Neural cell (in vitro differentiated cells): Measurements from ENCODE around the gene TMEM131. TPM values are rescaled to one million over a fixed set of nuclear protein-coding genes. Genes with fewer than 3 reads are reported as not detected.

Source experiments
- H2AFZ ChIP-seq: fragments of 200-600, 300-800 bp; sonication (generic), shearing (Covaris generic); 2 replicates; pipeline ENCODE4 v1.6.0; 2014; ENCODE audit warnings: low read depth, mild to moderate bottlenecking, antibody characterized with exemption, low read length, moderate library complexity
- H3F3A ChIP-seq: fragments of 200-600 bp; shearing (Covaris generic); 2 replicates; pipeline ENCODE4 v1.6.1; 2016; ENCODE audit warnings: mild to moderate bottlenecking, moderate library complexity, mixed read lengths, antibody characterized with exemption, low read length; ENCODE audit not compliant: insufficient read depth, poor library complexity, severe bottlenecking
- H3K27ac ChIP-seq: fragments of 200-600, 300-800 bp; sonication (generic), shearing (Covaris generic); 2 replicates; pipeline ENCODE4 v1.5.1; 2014; ENCODE audit warnings: mild to moderate bottlenecking, low read length, moderate library complexity
- H3K27me3 ChIP-seq: fragments of 300-800, 200-600 bp; sonication (generic), shearing (Covaris generic); 2 replicates; pipeline ENCODE4 v1.6.0; 2014; ENCODE audit warnings: mild to moderate bottlenecking, low read depth, low read length, moderate library complexity; ENCODE audit not compliant: insufficient read depth
- H3K36me3 ChIP-seq: fragments of 300-800, 200-600 bp; sonication (generic), shearing (Covaris generic); 2 replicates; pipeline ENCODE4 v1.5.1; 2014; ENCODE audit warnings: mild to moderate bottlenecking, antibody characterized with exemption, low read length, moderate library complexity; ENCODE audit not compliant: insufficient read depth
- H3K4me2 ChIP-seq: fragments of 300-800, 200-600 bp; sonication (generic), shearing (Covaris generic); 2 replicates; pipeline ENCODE4 v1.6.0; 2014; ENCODE audit warnings: mild to moderate bottlenecking, low read length
- H3K4me3 ChIP-seq: fragments of 300-800, 200-600 bp; sonication (generic), shearing (Covaris generic); 2 replicates; pipeline ENCODE4 v1.5.1; 2014; ENCODE audit warnings: mild to moderate bottlenecking, low read length, moderate library complexity
- H3K79me2 ChIP-seq: fragments of 200-600 bp; shearing (Covaris generic); replicated peaks from 2 replicates; pipeline ENCODE4 v1.6.0; 2014; ENCODE audit warnings: mild to moderate bottlenecking, low read length, moderate library complexity; ENCODE audit not compliant: insufficient read depth
- H3K9ac ChIP-seq: fragments of 300-800, 200-600 bp; sonication (generic), shearing (Covaris generic); 2 replicates; pipeline ENCODE4 v1.6.1; 2016; ENCODE audit warnings: mild to moderate bottlenecking, low read length, mixed read lengths
- H3K9me2 ChIP-seq: fragments of 200-600 bp; shearing (Covaris generic); 2 replicates; pipeline ENCODE4 v1.6.1; 2016; ENCODE audit warnings: mild to moderate bottlenecking, low read length, mixed read lengths; ENCODE audit not compliant: insufficient read depth
- H3K9me3 ChIP-seq: fragments of 200-600, 300-800 bp; sonication (generic), shearing (Covaris generic); 2 replicates; pipeline ENCODE4 v1.6.1; 2016; ENCODE audit warnings: mild to moderate bottlenecking, mixed run types, low read length, moderate library complexity, mixed read lengths
- H4K20me1 ChIP-seq: fragments of 200-600 bp; shearing (Covaris generic); 2 replicates; pipeline ENCODE4 v1.6.1; 2016; ENCODE audit warnings: mild to moderate bottlenecking, mixed run types; ENCODE audit not compliant: insufficient read depth
- CTCF ChIP-seq: fragments of 450-650 bp; IDR thresholded peaks from 2 replicates; pipeline ENCODE4 v1.5.1; 2014; ENCODE audit warnings: antibody characterized with exemption, mild to moderate bottlenecking, moderate library complexity; ENCODE audit not compliant: poor library complexity, severe bottlenecking
- EP300 ChIP-seq: fragments of 450-650 bp; conservative IDR thresholded peaks from 2 replicates; pipeline ENCODE4 v1.6.1; 2014; ENCODE audit warnings: antibody characterized with exemption, mild to moderate bottlenecking, moderate library complexity; ENCODE audit not compliant: poor library complexity, severe bottlenecking
- EZH2 ChIP-seq: fragments of 200-600, 300-800 bp; shearing (Covaris generic), sonication (generic); IDR thresholded peaks from 2 replicates; pipeline ENCODE4 v1.6.1; 2014; ENCODE audit warnings: antibody characterized with exemption, low read length, borderline replicate concordance, mild to moderate bottlenecking; ENCODE audit not compliant: insufficient read depth, poor library complexity, severe bottlenecking
- MXI1 ChIP-seq: fragments of 450-650 bp; conservative IDR thresholded peaks from 2 replicates; pipeline ENCODE4 v1.6.1; 2014; ENCODE audit warnings: antibody characterized with exemption, mild to moderate bottlenecking; ENCODE audit not compliant: poor library complexity, severe bottlenecking
- POLR2AphosphoS5 ChIP-seq: IDR thresholded peaks from 2 replicates; pipeline ENCODE4 v1.6.1; 2012
- RAD21 ChIP-seq: fragments of 450-650 bp; conservative IDR thresholded peaks from 2 replicates; pipeline ENCODE4 v1.6.1; 2014; ENCODE audit warnings: antibody characterized with exemption, mild to moderate bottlenecking, moderate library complexity
- SMC3 ChIP-seq: fragments of 450-650 bp; conservative IDR thresholded peaks from 2 replicates; pipeline ENCODE4 v1.6.1; 2014; ENCODE audit warnings: antibody characterized with exemption, mild to moderate bottlenecking, moderate library complexity; ENCODE audit not compliant: poor library complexity
- TAF1 ChIP-seq: IDR thresholded peaks from 2 replicates; pipeline ENCODE4 v1.6.1; 2012; ENCODE audit warnings: low read depth
- polyA plus RNA-seq: library from polyadenylated mRNA; depleted of rRNA; stranded (reverse); fragments of >200 nt; gene quantifications from 2 replicates; pipeline ENCODE4 v1.2.3, GENCODE V29; 2014
- TF ChIP-seq, protein P1 (sequence below): IDR thresholded peaks from 2 replicates; pipeline ENCODE4 v1.6.1; 2012; ENCODE audit warnings: borderline replicate concordance

The TMEM131 gene
- polyA plus RNA-seq, 1 donor from 2014 or later = 9.6 TPM

GRCh38 chr2:97844311-97844859 lies 151.4 kb downstream of the TMEM131 start:
- Histone ChIP-seq H4K20me1 (no peaks in the 10 kb centered on the region), H3K36me3 (no peaks in the 10 kb centered on the region), H3K79me2 (no peaks in the 10 kb centered on the region), H3K9me2 (no peaks in the 10 kb centered on the region), H3K4me3 (no peak overlapping the region), H3K4me2 (no peak overlapping the region), H3K27me3 (no peaks in the 10 kb centered on the region), H2AFZ (no peak overlapping the region), H3K9ac (no peak overlapping the region), H3F3A (no peaks in the 10 kb centered on the region), H3K27ac (no peak overlapping the region), H3K9me3 (no peaks in the 10 kb centered on the region)
- no peak for TF ChIP-seq EZH2
- TF ChIP-seq EP300 = no peak
- TF ChIP-seq, protein P1, sequence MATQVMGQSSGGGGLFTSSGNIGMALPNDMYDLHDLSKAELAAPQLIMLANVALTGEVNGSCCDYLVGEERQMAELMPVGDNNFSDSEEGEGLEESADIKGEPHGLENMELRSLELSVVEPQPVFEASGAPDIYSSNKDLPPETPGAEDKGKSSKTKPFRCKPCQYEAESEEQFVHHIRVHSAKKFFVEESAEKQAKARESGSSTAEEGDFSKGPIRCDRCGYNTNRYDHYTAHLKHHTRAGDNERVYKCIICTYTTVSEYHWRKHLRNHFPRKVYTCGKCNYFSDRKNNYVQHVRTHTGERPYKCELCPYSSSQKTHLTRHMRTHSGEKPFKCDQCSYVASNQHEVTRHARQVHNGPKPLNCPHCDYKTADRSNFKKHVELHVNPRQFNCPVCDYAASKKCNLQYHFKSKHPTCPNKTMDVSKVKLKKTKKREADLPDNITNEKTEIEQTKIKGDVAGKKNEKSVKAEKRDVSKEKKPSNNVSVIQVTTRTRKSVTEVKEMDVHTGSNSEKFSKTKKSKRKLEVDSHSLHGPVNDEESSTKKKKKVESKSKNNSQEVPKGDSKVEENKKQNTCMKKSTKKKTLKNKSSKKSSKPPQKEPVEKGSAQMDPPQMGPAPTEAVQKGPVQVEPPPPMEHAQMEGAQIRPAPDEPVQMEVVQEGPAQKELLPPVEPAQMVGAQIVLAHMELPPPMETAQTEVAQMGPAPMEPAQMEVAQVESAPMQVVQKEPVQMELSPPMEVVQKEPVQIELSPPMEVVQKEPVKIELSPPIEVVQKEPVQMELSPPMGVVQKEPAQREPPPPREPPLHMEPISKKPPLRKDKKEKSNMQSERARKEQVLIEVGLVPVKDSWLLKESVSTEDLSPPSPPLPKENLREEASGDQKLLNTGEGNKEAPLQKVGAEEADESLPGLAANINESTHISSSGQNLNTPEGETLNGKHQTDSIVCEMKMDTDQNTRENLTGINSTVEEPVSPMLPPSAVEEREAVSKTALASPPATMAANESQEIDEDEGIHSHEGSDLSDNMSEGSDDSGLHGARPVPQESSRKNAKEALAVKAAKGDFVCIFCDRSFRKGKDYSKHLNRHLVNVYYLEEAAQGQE = no peak
- TF ChIP-seq MXI1 = no peak
- TF ChIP-seq SMC3 = no peak
- no peak for TF ChIP-seq TAF1
- TF ChIP-seq RAD21 = no peak
- TF ChIP-seq CTCF = no peak
- TF ChIP-seq POLR2AphosphoS5 = no peak

GRCh38 chr2:97840198-97840597 lies 155.6 kb downstream of the TMEM131 start:
- no peaks in the 10 kb centered on the region for H3K79me2 ChIP-seq
- no peaks in the 10 kb centered on the region for H3K27me3 ChIP-seq
- no peak overlapping the region for H3K27ac ChIP-seq
- TF ChIP-seq RAD21 (no peak), EP300 (no peak), TAF1 (no peak), CTCF (no peak), EZH2 (no peak), SMC3 (no peak), MXI1 (no peak), POLR2AphosphoS5 (no peak)
- TF ChIP-seq, protein P1 = no peak
- no peak overlapping the region for H2AFZ ChIP-seq
- H3K9me3 ChIP-seq = no peaks in the 10 kb centered on the region
- no peak overlapping the region for H3K4me2 ChIP-seq
- no peaks in the 10 kb centered on the region for H3F3A ChIP-seq
- no peaks in the 10 kb centered on the region for H4K20me1 ChIP-seq
- no peaks in the 10 kb centered on the region for H3K36me3 ChIP-seq
- no peak overlapping the region for H3K9ac ChIP-seq
- no peak overlapping the region for H3K4me3 ChIP-seq
- no peaks in the 10 kb centered on the region for H3K9me2 ChIP-seq
